Fibroblast of gingiva (primary cell): ENCODE results near the gene RUNX2.

Experiments used
- DNase-seq: peaks from one replicate; pipeline ENCODE4 v3.0.0-alpha.2; 2011; ENCODE audit warnings: low read depth

Gene RUNX2

DNA sequence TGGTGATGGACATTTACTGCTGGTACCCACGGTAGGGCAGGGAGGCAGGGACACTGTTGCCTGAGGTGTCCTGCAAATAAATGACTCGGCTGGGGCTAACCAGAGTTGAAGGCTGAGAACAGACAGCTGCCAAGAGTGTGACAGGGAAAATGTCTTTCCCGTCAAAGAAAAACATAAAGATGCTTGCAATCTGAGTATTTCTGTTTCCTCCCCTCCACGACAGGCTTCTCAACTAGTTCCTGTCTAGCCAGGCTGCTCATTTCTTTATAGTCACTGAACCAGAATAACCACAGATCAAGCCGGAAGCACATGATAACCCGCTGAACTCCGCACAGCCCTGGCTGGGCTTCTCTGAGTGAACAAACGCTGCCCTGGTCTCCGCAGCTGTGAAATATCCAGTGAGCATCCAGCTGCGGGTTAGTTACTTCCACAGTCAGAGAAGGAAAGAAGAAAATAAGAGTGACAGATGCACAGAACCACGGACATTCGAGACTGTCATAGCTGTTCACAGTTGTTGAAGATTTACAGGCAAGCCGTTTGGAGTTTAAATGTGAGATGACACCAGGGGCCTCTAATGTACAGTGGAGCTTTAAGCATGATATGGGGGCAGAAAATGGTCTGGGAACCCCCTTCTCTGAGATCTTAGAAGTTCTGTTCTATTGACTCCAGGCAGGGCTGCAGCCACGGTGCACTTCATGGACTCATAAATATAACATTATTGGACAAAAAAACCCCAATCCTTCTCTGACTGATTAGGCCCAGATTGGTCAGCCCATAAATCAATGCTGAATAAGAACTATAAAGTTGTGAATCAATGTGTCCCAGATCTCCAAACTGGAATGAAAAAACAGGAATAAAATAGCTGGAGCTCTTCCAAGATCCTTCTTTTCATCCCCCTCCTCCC, 349.5 kb downstream of the RUNX2 start:
- no peak for DNase-seq

DNA sequence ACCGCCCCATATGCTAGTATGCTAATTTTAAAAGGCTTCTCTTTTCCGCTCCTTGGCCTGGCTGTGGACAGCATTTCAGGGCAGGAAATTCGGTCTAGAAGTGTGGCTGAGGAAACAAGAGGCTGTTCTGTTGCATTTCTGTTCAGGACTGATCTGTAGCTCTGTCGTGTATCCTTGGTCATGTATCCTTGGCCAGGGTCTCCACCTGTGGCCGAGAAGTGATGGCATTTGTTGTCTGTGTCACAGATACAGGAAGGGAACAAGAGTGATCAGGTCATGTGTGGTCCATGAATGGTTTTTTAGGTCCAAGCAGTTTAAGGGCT, 350.1 kb downstream of the RUNX2 start:
- no peak for DNase-seq

DNA sequence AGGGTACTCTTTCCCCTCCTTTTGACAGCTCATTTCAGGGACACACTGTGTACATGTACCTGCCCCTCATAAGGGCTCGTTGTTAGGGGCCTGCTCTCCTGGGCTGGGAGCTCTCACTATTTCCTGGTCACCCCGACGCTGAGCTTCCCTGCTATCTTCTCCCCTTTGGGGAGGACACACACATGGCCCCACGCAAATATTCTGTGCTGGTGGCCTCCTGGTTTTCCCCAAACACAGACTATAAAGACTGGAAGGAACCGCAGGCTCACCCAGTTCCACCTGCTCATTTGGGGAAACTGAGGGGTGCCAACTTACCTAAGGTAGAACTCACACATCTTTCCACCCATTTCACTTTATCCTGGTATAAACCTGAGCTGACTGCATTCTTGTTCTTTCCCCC, 351.0 kb downstream of the RUNX2 start:
- no peak for DNase-seq

DNA sequence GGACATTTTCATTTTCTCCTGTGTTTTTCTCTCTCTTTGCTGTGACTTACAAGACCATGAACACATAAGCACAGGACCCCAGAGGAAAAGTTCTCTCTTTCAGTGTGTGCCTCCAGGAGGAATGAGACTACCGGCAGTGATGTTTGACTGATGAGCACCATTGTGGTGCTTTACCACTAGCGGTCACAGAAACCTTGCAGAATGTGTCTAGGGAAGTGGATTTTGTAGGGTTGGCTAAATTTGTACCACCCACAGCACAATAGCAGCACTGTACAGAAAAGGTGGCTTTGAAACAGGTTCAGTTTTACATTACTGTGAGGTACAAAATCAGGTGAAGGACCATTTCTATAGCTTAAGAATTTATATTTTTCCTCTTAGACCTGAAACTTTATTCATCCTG, 351.5 kb downstream of the RUNX2 start:
- no peak for DNase-seq

DNA sequence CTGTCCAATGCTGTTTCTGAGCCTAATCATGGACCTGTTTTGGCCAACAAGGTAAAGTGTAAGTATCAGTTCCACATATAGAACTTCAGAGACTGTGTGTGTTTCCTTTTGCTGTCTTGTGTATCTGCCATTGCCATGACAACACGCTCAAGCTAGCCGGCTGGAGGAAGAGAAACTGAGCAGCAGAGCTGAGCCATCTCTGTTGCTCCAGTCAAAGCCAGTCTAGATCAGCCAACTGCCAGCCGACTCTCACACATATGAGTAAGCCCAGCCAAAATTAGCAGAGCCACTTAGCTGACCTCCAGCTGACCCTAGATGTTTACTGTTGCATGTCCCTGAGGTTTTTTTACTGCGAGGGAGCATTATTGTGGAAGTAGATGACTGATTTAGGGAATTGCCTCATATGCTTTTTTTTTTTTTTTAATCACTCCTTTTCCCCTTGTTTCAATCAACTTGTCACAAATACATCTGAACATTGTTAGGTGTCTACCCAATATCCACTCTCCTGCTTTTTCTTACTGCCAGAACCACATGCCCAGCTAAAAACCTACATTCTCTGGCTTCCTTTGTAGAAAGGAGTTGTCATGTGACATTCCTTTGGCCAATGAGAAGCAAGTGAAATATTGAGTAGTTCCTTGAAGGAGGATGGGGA, 353.9 kb downstream of the RUNX2 start:
- DNase-seq: peak; percentile 17

DNA sequence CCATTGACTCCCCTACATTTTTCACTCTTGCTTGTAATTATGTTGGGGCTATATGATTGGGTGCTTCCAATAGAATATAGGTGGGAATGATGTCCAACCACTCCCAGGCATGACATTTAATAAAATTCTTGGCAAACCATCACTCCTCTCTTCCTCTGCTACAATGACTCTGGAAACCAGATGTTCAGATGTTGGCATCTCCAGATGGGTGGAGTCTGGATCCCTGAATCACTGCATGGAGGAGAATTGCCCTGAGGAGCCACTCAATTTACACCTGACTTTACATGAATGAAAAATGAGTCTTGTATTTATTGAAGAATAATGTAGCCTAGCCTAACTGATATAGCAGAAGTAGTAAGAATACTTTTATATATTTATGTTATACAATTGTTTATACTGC, 356.3 kb downstream of the RUNX2 start:
- no peak for DNase-seq

DNA sequence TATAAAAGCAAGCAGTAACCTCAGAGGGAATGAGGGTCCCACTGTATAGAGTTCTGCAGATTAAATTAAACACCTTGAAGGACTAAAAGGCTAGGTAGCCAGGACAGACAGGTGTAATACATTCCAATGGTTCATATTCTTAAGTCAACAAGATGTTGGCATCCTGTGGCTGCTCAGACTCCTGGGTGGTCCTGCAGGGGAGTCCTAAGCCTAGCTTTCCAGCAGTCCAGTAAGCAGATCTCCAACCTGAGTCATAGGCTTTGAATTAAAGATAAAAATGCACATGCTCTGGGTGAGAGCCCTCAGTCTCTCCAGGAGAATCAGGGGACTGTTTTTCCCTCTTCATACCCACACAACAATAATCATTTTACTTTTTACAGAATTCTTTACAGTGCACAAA, 356.9 kb downstream of the RUNX2 start:
- no peak for DNase-seq

DNA sequence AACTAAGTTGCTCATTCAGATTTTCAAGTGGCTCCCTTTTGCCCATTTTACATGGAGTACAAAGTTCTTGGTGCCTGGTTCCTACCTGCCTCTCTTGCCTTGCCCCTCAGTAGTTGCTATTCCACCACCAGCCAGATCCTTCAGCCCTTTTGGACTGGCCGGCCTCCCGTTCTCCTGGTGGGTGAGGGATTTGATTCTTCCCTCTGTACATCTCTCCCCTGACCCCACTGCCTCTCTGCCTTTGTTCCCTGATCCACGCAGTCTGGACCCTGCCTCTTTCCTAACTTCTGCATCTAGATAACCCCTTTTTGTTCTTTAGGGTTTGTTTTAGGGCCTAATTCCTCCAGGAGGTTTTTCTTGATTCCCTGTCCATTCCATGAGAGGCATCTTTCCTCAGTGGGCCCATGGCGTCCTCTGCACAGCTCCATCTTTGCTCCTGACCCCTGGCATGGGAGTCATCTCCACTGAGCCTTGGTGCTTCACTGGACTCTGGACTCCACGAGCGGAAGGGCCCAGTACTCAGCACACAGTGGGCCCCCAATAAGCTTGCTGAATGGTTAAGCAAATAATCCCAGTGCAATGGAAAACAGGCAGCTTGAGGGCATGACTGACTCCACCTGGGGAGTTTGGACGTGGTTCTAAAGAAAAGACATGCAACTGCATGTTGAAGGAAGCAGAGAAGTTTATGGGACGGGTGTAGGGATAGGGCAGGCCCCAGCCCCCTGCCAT, 358.9 kb downstream of the RUNX2 start:
- DNase-seq: no peak

DNA sequence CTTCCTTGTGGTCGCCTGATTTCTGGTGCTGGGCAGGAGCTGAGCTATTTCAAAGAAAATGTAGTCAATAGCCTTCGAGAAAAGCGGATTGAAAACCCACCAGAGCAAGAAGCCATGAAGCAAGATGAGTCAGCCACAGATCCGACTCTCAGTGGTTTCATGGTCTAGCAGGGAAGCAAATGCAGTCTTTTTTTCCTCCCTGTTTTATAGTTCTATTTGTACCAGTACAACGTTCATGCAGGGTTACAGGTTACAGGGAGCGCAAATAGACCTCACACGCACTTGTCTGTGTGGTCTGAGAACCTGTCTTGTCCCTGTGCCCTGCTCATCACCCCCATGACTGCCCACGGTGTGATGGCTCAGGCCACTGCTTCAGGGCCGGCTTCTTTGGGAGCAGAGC, 359.4 kb downstream of the RUNX2 start:
- DNase-seq: no peak

DNA sequence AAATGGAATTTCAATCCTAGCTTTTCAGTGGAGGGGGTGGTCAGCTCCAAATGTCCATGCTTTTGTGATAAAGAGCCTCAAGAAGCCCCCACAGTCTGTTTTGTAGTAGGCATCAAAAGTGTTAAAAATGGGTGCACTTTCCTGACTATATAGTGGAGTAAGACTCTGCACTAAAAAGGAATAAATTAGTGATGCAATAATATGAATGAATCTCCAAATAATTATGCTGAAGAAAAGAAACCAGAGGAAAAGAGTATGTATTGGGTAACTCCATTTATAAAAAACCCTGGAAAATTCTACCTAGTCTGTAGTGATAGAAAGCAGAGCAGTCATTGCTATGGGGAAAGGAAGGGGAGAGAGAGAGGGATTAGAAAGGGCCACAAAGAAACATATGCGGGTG, 360.1 kb downstream of the RUNX2 start:
- no peak for DNase-seq

DNA sequence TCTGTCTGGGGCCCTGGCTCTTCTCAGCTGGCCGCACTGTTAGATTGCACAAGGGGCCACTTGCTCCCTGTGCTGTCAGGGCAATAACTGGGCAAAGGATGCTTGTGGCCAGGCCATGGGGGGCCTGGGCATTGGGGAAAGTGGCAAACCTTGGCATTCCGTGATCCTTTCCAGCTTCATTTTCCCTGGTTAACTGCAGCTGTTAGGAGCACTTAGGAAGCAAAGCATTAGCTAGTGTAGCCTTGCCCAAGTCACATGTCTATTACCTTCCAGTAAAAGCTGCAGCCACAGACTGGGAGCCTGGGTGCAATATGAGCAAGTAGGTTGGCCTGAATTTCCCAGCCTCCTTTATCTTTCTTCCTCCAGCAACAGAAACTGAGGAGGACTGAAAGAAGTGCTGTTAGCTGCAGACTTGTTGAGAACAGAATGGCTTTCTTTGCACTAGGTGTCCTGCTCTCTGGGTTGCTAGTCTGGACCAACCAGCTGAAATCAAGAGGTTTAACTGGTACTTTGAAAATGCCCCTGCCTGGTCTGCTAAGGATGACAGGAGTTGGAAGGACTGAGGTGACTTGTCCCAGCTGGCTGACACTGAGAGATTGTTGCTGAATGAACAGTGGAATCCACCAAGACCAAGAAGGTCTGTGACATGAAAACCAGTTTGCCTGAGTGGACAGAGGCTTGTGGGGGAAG, 361.9 kb downstream of the RUNX2 start:
- no peak for DNase-seq

DNA sequence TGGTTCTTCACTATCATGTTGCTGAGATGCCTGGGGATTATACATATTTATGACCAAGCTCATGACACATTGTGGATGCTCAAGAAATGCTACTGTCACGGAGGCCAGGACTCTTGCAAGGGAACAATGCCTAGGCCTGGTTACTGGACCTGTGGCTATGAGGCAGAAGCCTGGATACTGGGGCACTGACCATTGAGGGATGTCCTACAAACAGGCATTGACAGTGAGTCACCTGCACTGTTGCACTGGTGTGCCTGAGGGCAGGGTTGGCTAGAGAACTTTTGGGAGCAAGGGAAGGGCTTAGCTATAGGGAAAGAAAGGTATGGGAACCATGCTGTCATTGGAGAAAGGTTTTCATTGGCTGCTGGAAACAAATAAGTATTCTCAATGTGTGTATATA, 362.7 kb downstream of the RUNX2 start:
- no peak for DNase-seq

DNA sequence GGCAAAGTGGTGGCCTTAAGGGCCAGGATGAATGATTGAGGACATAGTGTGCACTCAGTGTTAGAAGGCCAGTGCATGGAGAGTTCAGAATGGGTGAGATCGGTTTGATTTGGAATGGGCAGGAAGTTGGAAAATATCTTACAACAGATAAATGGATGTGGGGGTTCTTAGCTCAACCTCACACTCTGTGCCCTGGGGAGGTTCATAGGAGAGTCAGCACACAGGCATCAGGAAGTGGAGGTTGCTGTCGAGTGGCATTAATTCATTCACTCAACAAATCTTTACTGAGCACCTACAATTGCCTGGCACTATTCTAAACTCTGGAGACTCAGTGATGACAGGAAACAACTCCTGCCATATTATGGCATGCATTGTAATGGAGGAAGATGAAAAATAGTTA, 363.3 kb downstream of the RUNX2 start:
- no peak for DNase-seq

DNA sequence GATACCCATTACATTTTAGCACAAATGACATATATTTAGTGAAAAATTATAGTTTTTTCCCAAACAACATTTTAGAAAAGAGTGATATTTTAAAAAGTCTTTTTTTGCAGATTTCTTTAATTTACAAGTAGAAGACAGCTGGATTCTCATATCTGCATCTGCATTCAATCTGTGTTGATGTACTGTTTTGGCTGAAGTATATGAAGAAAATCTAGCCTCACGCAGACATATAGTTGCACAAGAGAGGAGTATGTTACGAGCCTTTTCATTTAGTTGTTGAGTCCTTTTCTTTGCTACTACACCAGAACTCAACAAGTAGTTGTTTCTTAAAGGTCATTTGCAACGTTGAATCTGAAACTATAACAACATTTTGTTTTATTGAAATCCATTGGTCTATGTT, 363.9 kb downstream of the RUNX2 start:
- DNase-seq: peak; percentile 22

DNA sequence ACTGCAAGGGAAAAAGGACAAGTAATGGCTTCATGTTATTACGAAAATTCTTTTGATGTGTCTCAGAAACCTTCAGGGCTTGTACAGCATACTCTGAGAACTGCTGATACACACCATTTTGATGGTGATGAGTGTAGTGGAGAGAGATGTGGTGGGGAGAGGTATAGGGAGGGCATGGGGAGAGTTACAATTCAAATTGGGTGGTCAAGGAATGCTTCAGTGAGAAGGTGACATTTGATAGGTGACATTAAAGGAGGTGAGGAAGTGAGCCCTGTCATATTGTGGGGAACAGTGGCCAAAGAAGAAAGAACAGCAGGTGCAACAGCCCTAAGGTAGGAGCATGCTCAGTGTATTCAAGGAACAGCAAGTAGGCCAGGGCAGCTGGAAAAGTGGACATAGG, 368.6 kb downstream of the RUNX2 start:
- DNase-seq: no peak

DNA sequence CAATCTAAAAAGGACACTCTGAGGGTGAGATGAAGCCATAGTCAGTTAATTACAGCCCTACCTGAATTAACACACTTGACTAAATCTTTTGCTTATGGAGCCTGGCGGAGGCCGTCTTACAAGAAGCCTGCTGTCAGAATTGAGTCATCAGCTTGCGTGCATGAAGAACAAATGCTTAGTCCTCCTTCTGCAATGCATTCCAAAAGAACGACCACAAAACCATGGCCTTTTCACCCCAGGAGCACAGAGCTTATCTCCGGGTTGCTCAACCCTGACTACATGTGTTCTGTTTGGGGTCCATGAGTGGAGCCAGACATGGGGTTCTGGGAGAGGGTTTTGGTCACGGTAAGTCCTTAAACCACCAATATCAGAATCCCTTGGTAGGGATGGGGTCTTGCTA, 369.5 kb downstream of the RUNX2 start:
- DNase-seq: peak; percentile 89

DNA sequence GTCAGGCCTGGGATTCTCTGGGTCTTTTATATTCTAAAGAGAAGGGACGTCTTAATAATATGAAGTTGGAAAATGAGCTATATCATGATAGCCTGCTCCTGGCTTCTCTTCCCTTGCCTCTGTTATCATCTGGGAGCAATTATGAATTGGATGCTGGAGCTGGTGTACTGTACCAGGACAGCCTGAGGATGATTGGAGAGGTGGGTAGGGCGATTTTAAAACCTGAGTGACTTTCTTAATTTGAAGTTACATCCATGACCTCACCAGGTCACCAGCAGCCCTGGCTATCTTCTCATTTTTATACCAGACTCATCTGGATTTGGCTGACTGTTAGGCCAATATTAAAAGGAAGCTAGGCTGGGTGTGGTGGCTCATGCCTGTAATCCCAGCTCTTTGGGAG, 369.9 kb downstream of the RUNX2 start:
- peak; percentile 47 for DNase-seq

DNA sequence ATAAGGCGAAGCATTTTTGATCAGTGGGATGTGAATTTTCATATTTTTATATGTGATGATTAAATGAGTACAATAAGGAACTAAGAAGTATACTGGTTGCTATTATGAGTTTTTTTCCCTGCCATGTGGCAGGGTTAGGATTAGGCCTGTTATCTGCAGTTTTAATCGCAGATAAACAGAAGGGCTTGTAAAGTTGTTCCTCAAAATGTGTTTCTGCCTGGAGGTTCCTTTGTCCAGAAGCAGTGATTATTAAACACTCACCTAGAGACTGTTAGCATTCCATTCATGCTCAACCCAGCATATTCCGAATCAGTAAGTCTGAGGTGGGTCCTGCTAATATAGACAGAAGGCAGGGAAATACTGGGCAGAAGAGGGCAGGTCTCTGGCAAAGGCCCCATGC, 371.5 kb downstream of the RUNX2 start:
- DNase-seq: no peak

DNA sequence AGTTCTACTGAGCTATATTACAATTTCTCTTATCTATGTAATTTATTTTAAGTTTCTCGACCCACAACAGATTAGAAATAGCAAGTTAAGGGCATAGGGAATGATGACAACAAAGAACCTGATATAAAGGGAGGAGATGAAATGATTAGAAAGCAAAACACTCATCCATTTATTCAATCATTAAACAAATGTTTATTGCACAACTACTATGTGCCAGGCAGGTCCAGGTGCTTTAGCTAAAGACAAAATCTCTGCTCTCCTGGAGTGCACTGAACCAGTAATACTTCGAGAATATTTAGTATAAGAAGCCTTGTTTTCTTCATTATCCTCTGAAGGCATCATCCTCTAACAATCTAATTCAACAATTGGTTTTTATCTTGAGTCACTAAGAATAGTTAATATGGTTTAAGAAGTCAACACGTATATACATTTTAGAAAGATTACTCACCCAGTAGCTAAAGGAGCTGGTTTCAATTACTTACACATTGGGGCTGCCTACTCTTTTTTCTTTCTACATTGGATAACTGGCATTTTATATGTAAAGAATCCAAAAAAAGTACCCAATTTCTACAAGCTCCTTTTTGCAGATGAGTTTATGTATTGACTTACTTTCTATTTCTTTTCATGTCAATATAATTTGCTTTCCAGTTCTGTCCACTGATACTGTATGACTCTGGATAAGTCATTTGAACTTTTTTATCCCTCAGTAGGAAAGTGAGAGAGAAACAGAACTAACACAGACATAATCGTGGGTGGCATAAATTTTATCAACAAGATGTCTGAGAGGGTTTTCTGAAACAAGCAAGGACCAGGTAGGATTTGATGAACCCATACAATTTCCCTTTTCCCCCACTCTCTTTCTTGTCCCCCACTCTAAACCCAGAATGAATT, 375.0 kb downstream of the RUNX2 start:
- DNase-seq: peak; percentile 44

DNA sequence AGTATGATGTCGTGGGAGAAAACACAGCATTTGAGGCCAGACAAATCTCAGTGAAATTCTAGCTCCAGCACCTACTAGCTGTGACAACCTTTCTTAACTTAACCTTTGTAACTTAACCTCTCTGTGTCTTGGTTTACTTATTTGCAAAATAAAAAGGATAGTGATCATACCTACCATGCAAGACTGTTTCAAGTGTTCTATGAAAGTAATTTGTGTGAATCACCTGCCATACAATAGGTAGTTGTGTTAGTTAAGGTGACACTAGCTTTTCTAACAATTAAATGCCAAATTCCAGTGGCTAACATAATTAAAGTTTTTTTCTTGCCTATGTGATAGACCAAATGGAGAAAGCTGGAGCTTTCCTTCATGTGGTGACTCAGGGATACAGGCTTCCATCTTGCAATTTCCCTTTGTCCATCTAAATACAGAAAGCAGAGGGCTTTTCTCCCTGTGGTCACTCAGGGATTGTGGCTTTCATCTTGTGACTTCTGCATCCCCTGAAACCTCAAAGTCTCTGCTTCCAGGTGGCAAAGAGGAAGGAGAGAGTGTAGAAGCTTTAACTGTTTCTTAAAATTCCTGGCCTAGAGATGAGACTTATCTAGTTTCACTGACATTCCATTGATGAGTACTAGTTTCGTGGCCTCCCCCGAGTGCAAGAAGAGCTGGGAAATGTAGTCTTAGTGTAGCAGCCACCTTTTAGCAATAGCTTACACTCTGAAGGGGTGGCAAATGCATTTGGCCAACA, 376.1 kb downstream of the RUNX2 start:
- no peak for DNase-seq
